ENCODE measurements around the gene RPLP1. TPM values are rescaled to one million over a fixed set of nuclear protein-coding genes. Genes with fewer than 3 reads are reported as not detected.
"Not testable (repeated sequence)": the region's sequence is repeated elsewhere in the genome, so short reads cannot be mapped to it uniquely, and the experiment has no call there.

RPLP1 gene
- total and polyA plus RNA-seq, 11 donors: 487 to 1,852 (median 1,259) TPM

DNA sequence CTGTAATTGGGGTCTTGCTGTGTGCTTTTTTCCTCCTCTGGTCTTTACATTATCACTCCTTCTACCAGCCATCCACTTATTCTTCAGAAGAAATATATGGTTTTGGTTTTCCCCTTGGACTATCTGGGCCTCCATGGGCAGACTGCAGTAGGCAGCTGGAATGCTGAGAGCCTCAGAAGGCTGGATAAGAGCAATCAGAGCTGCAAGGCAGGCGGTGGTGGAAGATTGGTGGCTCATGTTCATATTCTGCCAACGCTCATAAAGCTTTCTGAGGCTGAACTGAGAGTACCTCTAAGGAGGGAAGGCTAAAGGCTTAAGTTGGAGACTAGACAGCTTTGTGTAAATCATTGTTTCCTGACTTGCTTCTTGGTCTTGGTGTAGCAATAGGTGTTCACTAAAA, 5.7 kb upstream of the RPLP1 start:
- TF ChIP-seq, protein P1, sequence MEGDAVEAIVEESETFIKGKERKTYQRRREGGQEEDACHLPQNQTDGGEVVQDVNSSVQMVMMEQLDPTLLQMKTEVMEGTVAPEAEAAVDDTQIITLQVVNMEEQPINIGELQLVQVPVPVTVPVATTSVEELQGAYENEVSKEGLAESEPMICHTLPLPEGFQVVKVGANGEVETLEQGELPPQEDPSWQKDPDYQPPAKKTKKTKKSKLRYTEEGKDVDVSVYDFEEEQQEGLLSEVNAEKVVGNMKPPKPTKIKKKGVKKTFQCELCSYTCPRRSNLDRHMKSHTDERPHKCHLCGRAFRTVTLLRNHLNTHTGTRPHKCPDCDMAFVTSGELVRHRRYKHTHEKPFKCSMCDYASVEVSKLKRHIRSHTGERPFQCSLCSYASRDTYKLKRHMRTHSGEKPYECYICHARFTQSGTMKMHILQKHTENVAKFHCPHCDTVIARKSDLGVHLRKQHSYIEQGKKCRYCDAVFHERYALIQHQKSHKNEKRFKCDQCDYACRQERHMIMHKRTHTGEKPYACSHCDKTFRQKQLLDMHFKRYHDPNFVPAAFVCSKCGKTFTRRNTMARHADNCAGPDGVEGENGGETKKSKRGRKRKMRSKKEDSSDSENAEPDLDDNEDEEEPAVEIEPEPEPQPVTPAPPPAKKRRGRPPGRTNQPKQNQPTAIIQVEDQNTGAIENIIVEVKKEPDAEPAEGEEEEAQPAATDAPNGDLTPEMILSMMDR (IDR thresholded peaks at IDR 0.05): no peak
- TF ChIP-seq POLR2A (IDR thresholded peaks at IDR 0.05): no peak
- Histone ChIP-seq H3K4me3 (no peak overlapping the region), H3K9me3 (no peaks in the 10 kb centered on the region), H3K36me3 (peaks cover 0 to 14% (median 0%) of the 10 kb centered on the region in 9 donors), H3K27me3 (no peaks in the 10 kb centered on the region), H3K4me1 (peaks cover 0 to 12% (median 2%) of the 10 kb centered on the region in 12 donors), H3K27ac (peak overlapping the region in 1 of 12 donors; percentile 4)
- ATAC-seq: peak in 3 of 4 donors; percentile 31 to 48 (median 45)
- 49 to 63% (median 55%) methylated on average over 2 of the region's 2 CpGs for WGBS, 4 donors
- intact Hi-C loops (cut with DNase I): no loop called here
- DNase-seq: no peak

DNA sequence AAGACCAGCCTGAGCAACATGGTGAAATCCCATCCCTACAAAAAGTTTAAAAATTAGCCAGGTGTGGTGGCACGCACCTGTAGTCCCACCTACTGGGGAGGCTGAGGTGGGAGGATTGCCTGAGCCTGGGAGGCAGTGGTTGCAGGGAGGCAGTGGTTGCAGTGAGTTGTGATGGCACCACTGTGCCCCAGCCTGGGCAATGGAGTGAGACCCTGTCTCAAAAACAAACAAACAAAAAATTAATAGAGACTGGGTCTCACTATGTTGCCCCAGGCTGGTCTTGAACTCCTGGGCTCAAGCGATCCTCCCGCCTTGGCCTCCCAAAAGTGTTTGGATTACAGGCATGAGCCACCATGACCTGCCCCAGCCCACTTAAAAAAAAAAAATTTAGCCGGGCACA, 2.4 kb upstream of the RPLP1 start:
- 96 to 100% (median 98%) methylated on average over 4 of the region's 4 CpGs for WGBS, 4 donors
- H3K27me3 ChIP-seq, DNase-seq, H3K4me3 ChIP-seq, H3K9me3 ChIP-seq, ATAC-seq, H3K27ac ChIP-seq: not testable (repeated sequence)
- Histone ChIP-seq H3K4me1 (peaks cover 5 to 31% (median 21%) of the 10 kb centered on the region in 12 donors), H3K36me3 (peaks cover 0 to 26% (median 10%) of the 10 kb centered on the region in 9 donors)
- intact Hi-C loops (cut with DNase I): loop anchor here in 2 of 10 donors (5.0 kb wide), 1 partner anchor 38 kb away; the partner anchor contains the start of gene KIF23 (in 2 of the 2)

GRCh38 chr15:69450968-69451695, 1.5 kb upstream of the RPLP1 start:
- H3K27ac ChIP-seq: peak overlapping the region in 2 of 12 donors; percentile 95 to 96
- intact Hi-C loops (cut with DNase I): loop anchor here in 2 of 10 donors (5.0 kb wide), 1 partner anchor 39 kb away; the partner anchor contains the start of gene KIF23 (in 2 of the 2)
- no peak for ATAC-seq

GRCh38 chr15:69451951-69452691, 497 bp upstream of the RPLP1 start:
- intact Hi-C loops (cut with DNase I): loop anchor here in 2 of 10 donors (5.0 kb wide), 1 partner anchor 40 kb away; the partner anchor contains the start of gene KIF23 (in 2 of the 2)

More at GRCh38 chr15:69450968-69451695, 1.5 kb upstream of the RPLP1 start:
- Histone ChIP-seq H3K4me3 (no peak overlapping the region), H3K9me3 (no peaks in the 10 kb centered on the region), H3K27me3 (no peaks in the 10 kb centered on the region), H3K36me3 (peaks cover 0 to 29% (median 19%) of the 10 kb centered on the region in 9 donors), H3K4me1 (peaks cover 5 to 40% (median 27%) of the 10 kb centered on the region in 12 donors)
- no peak for DNase-seq
- 96 to 98% (median 97%) methylated on average over 12 of the region's 12 CpGs for WGBS, 4 donors
- no peak for TF ChIP-seq POLR2A (IDR thresholded peaks at IDR 0.05)
- TF ChIP-seq, protein P1 (IDR thresholded peaks at IDR 0.05): no peak

More at GRCh38 chr15:69451951-69452691, 497 bp upstream of the RPLP1 start:
- peak overlapping the region; percentile 55 to 99 (median 87) for H3K4me3 ChIP-seq
- H3K27me3 ChIP-seq: no peaks in the 10 kb centered on the region
- H3K9me3 ChIP-seq: no peaks in the 10 kb centered on the region
- peak overlapping the region; percentile 75 to 97 (median 95) for H3K27ac ChIP-seq
- DNase-seq (peak in 2 of 5 donors; percentile 25 to 43), ATAC-seq (peak; percentile 33 to 55 (median 48))
- H3K4me1 ChIP-seq: peaks cover 5 to 36% (median 27%) of the 10 kb centered on the region in 12 donors
- H3K36me3 ChIP-seq: peaks cover 0 to 31% (median 29%) of the 10 kb centered on the region in 9 donors
- TF ChIP-seq POLR2A (IDR thresholded peaks at IDR 0.05): no peak
- TF ChIP-seq, protein P1 (IDR thresholded peaks at IDR 0.05): no peak
- whole genome bisulfite sequencing, 4 donors: 12 to 27% (median 22%) methylated on average over 32 of the region's 32 CpGs

Measured in heart left ventricle (tissue), 16 donors.